Suppressor macrophage treated with lipopolysaccharide for 1 hour (primary cell): ENCODE data around the gene ZC3HAV1L.
"Not testable (repeated sequence)": the region's sequence is repeated elsewhere in the genome, so short reads cannot be mapped to it uniquely, and the experiment has no call there.

Source experiments
- DNase-seq, 3 donors: peaks; one replicate each; pipeline ENCODE4 v3.0.0-alpha.2; 2020 to 2022

ZC3HAV1L gene

GRCh38 chr7:139051655-139052054 is 15.8 kb upstream of the ZC3HAV1L start:
- peak in 2 of 3 donors; percentile 9 to 24 for DNase-seq

GRCh38 chr7:139049936-139050335 is 14.1 kb upstream of the ZC3HAV1L start:
- peak in 2 of 3 donors; percentile 13 to 29 for DNase-seq

GRCh38 chr7:139049111-139049510 is 13.3 kb upstream of the ZC3HAV1L start:
- peak in 2 of 3 donors; percentile 8 to 21 for DNase-seq

GRCh38 chr7:139047970-139048369 is 12.1 kb upstream of the ZC3HAV1L start:
- DNase-seq, result peak; percentile 32 to 62 (median 47)

- peak; percentile 7 to 32 (median 8) for DNase-seq
Observed at GRCh38 chr7:139046143-139046542, 10.3 kb upstream of the ZC3HAV1L start.

- peak; percentile 31 to 63 (median 38) for DNase-seq
Observed at GRCh38 chr7:139044813-139045794, 9.3 kb upstream of the ZC3HAV1L start.

- DNase-seq, result peak; percentile 33 to 50 (median 43)
Observed at GRCh38 chr7:139043823-139044812, 8.3 kb upstream of the ZC3HAV1L start.

GRCh38 chr7:139041378-139042085 is 5.7 kb upstream of the ZC3HAV1L start:
- peak; percentile 39 to 78 (median 51) for DNase-seq

GRCh38 chr7:139038691-139039090 is 2.8 kb upstream of the ZC3HAV1L start:
- peak; percentile 7 to 28 (median 12) for DNase-seq

- DNase-seq, result peak in 1 of 3 donors; percentile 21
Observed at GRCh38 chr7:139036901-139037300, 1.1 kb upstream of the ZC3HAV1L start.

- peak in 2 of 3 donors; percentile 18 to 43 for DNase-seq
Observed at GRCh38 chr7:139034855-139035585, 822 bp downstream of the ZC3HAV1L start.

GRCh38 chr7:139034336-139034735 is 1.5 kb downstream of the ZC3HAV1L start:
- DNase-seq, result peak; percentile 14 to 36 (median 34)

- DNase-seq, result no peak
Observed at GRCh38 chr7:139033346-139034114, 2.3 kb downstream of the ZC3HAV1L start.

GRCh38 chr7:139032473-139032872 is 3.4 kb downstream of the ZC3HAV1L start:
- no peak for DNase-seq

- no peak for DNase-seq
Observed at GRCh38 chr7:139029353-139029752, 6.5 kb downstream of the ZC3HAV1L start.

- DNase-seq, result no peak
Observed at GRCh38 chr7:139026551-139026950, 9.3 kb downstream of the ZC3HAV1L start.

- DNase-seq, result not testable (repeated sequence)
Observed at GRCh38 chr7:139025861-139026260, 10.0 kb downstream of the ZC3HAV1L start.

GRCh38 chr7:139023076-139023475 is 12.8 kb downstream of the ZC3HAV1L start:
- DNase-seq, result no peak

- DNase-seq, result no peak
Observed at GRCh38 chr7:139022286-139022685, 13.6 kb downstream of the ZC3HAV1L start.

- no peak for DNase-seq
Observed at GRCh38 chr7:139018910-139019309, 16.9 kb downstream of the ZC3HAV1L start.
